A549 (cell line): ENCODE data around the gene PCSK5. TPM values are rescaled to one million over a fixed set of nuclear protein-coding genes. Genes with fewer than 3 reads are reported as not detected.

Source experiments
- ATAC-seq, 2 experiments: fragments of 200-7000 bp in 1 of 2; fragments of >200 bp in 1 of 2; cut with Nextera tagmentation in 1 of 2; cut with Tn5 transposase in 1 of 2; 3 replicates each; pipeline versions ENCODE4 v1.8.0 to v1.9.1; 2018 to 2020; ENCODE audit warnings: mild to moderate bottlenecking in 1 of 2, moderate library complexity in 1 of 2
- CTCF ChIA-PET: fragments of 300-600 bp; sonication (Branson Sonifier 250); formaldehyde crosslinking; extraction: SDS; loops from one replicate; lab custom pipeline; 2021; ENCODE audit warnings: antibody characterized with exemption, inconsistent platforms; lab: Yijun Ruan, JAX
- POLR2A ChIA-PET: fragments of 350-600 bp; formaldehyde crosslinking; extraction: SDS; loops from one replicate; lab custom pipeline; 2021; ENCODE audit warnings: antibody characterized with exemption, inconsistent platforms; lab: Yijun Ruan, JAX
- DNase-seq, 2 experiments: peaks; one replicate each; pipeline versions ENCODE4 v3.0.0 to v3.0.0-alpha.2; 2011 to 2016; ENCODE audit warnings: low read depth in 1 of 2, low spot score in 1 of 2
- FAIRE-seq: peaks from 2 replicates; lab custom pipeline; 2011; peaks lifted over from hg19 to GRCh38; lab: Jason Lieb, UNC
- H3K27ac ChIP-seq, 2 experiments: fragments of >200 bp; sonication (Bioruptor Twin); formaldehyde crosslinking; 3 replicates each; pipeline ENCODE4 v1.5.1; 2016 to 2017
- H3K4me1 ChIP-seq: fragments of >200 bp; sonication (Bioruptor Twin); formaldehyde crosslinking; 3 replicates; pipeline ENCODE4 v1.6.1; 2016
- H3K4me2 ChIP-seq: fragments of >200 bp; sonication (Bioruptor Twin); formaldehyde crosslinking; 3 replicates; pipeline ENCODE4 v1.6.1; 2016
- H3K4me3 ChIP-seq: fragments of >200 bp; sonication (Bioruptor Twin); formaldehyde crosslinking; 3 replicates; pipeline ENCODE4 v1.5.1; 2016
- H3K9me3 ChIP-seq: fragments of >200 bp; sonication (Bioruptor Twin); formaldehyde crosslinking; 3 replicates; pipeline ENCODE4 v1.6.1; 2016
- CHD2 ChIP-seq: fragments of 150-350 bp; IDR thresholded peaks from 2 replicates; pipeline ENCODE4 v1.6.1; 2014; ENCODE audit warnings: low read length; ENCODE audit not compliant: partially characterized antibody
- EHF ChIP-seq: fragments of 250-450 bp; sonication (Bioruptor Pico); IDR thresholded peaks from 2 replicates; pipeline ENCODE4 v1.5.0; 2020; ENCODE audit warnings: mild to moderate bottlenecking
- EHMT2 ChIP-seq: fragments of 200-600 bp; sonication (generic); IDR thresholded peaks from 2 replicates; pipeline ENCODE4 v1.6.1; 2016; ENCODE audit warnings: antibody characterized with exemption, low read depth, mild to moderate bottlenecking, moderate library complexity
- EP300 ChIP-seq, 2 experiments: fragments of >200 bp; sonication (Bioruptor Twin); formaldehyde crosslinking; IDR thresholded peaks; 2 replicates in 1 of 2; 3 replicates in 1 of 2; pipeline ENCODE4 v1.6.1; 2016 to 2017
- ESRRA ChIP-seq: fragments of 150-350 bp; IDR thresholded peaks from 2 replicates; pipeline ENCODE4 v1.6.1; 2014; ENCODE audit warnings: mild to moderate bottlenecking, low read length, borderline replicate concordance
- FOXS1 ChIP-seq: fragments of 250-450 bp; sonication (Bioruptor Pico); IDR thresholded peaks from 2 replicates; pipeline ENCODE4 v1.5.0; 2020; ENCODE audit warnings: mild to moderate bottlenecking, moderate library complexity
- HOXB13 ChIP-seq: fragments of 250-450 bp; sonication (Bioruptor Pico); IDR thresholded peaks from 2 replicates; pipeline ENCODE4 v1.5.0; 2020; ENCODE audit warnings: low read depth, mild to moderate bottlenecking, moderate library complexity
- HOXB5 ChIP-seq: fragments of 250-450 bp; sonication (Bioruptor Pico); IDR thresholded peaks from 2 replicates; pipeline ENCODE4 v1.5.0; 2020; ENCODE audit warnings: mild to moderate bottlenecking, moderate library complexity
- KDM1A ChIP-seq: fragments of 200-600 bp; sonication (generic); IDR thresholded peaks from 2 replicates; pipeline ENCODE4 v1.6.1; 2016; ENCODE audit warnings: low read depth, mild to moderate bottlenecking
- KDM5A ChIP-seq: fragments of 200-600 bp; sonication (generic); IDR thresholded peaks from 2 replicates; pipeline ENCODE4 v1.6.1; 2016; ENCODE audit warnings: antibody characterized with exemption, mild to moderate bottlenecking
- PHF8 ChIP-seq: fragments of 200-600 bp; sonication (generic); IDR thresholded peaks from 2 replicates; pipeline ENCODE4 v1.6.1; 2016; ENCODE audit warnings: low read depth, mild to moderate bottlenecking, antibody characterized with exemption, moderate library complexity, borderline replicate concordance
- RAD21 ChIP-seq, 2 experiments: fragments of >200 bp in 1 of 2; sonication (Bioruptor Twin) in 1 of 2; formaldehyde crosslinking in 1 of 2; IDR thresholded peaks in 1 of 2; conservative IDR thresholded peaks in 1 of 2; 2 replicates in 1 of 2; 3 replicates in 1 of 2; pipeline ENCODE4 v1.6.1; 2012 to 2018; ENCODE audit warnings: inconsistent platforms in 1 of 2
- RARB ChIP-seq: fragments of 250-450 bp; sonication (Bioruptor Pico); IDR thresholded peaks from 2 replicates; pipeline ENCODE4 v1.8.0; 2021; ENCODE audit warnings: mild to moderate bottlenecking, moderate library complexity
- RCOR1 ChIP-seq: fragments of 150-350 bp; IDR thresholded peaks from 2 replicates; pipeline ENCODE4 v1.6.1; 2014; ENCODE audit warnings: antibody characterized with exemption, low read length, low read depth
- RFX5 ChIP-seq: fragments of 450-650 bp; IDR thresholded peaks from 2 replicates; pipeline ENCODE4 v1.7.1; 2014; ENCODE audit warnings: antibody characterized with exemption, mild to moderate bottlenecking, moderate library complexity
- RNF2 ChIP-seq: fragments of 200-600 bp; sonication (generic); IDR thresholded peaks from 2 replicates; pipeline ENCODE4 v1.6.1; 2016; ENCODE audit warnings: low read depth, mild to moderate bottlenecking, antibody characterized with exemption, moderate library complexity, borderline replicate concordance
- SMC3 ChIP-seq: fragments of >200 bp; sonication (Bioruptor Twin); formaldehyde crosslinking; IDR thresholded peaks from 3 replicates; pipeline ENCODE4 v1.6.1; 2018; ENCODE audit warnings: inconsistent platforms
- TP53 ChIP-seq: fragments of 250-450 bp; sonication (Bioruptor Pico); IDR thresholded peaks from 2 replicates; pipeline ENCODE4 v1.5.0; 2021; ENCODE audit warnings: mild to moderate bottlenecking, moderate library complexity
- ZSCAN20 ChIP-seq: fragments of 250-450 bp; sonication (Bioruptor Pico); IDR thresholded peaks from 2 replicates; pipeline ENCODE4 v1.8.0; 2022; ENCODE audit warnings: mild to moderate bottlenecking, moderate library complexity
- WGBS: methylation state at CpG from one replicate; pipeline ENCODE4 v1.1.6; 2017; ENCODE audit errors: missing lambda C conversion rate; 5-methylcytosine and 5-hydroxymethylcytosine counted together
- polyA plus RNA-seq, 4 experiments: library from polyadenylated mRNA; depleted of rRNA in 3 of 4; stranded (reverse); fragments of >200 nt; fragmentation: RNase III in 1 of 4; extraction: RNeasy Plus Mini Kit Qiagen cat#74134 plus additional on column Dnase treatment in 1 of 4; gene quantifications; 2 replicates in 3 of 4; 3 replicates in 1 of 4; pipeline ENCODE4 v1.2.3, GENCODE V29; 2011 to 2017
- TF ChIP-seq, protein P1 (sequence below): IDR thresholded peaks from 2 replicates; pipeline ENCODE4 v1.6.1; 2012; ENCODE audit warnings: low read depth, borderline replicate concordance
- TF ChIP-seq, protein P2 (sequence below): fragments of >200 bp; sonication (Bioruptor Twin); formaldehyde crosslinking; IDR thresholded peaks from 3 replicates; pipeline ENCODE4 v1.5.1; 2016

PCSK5 gene
- polyA plus RNA-seq, 2 of the 4 experiments (the other 2 are of a cell fraction) = 1.3 to 6.7 TPM

DNA sequence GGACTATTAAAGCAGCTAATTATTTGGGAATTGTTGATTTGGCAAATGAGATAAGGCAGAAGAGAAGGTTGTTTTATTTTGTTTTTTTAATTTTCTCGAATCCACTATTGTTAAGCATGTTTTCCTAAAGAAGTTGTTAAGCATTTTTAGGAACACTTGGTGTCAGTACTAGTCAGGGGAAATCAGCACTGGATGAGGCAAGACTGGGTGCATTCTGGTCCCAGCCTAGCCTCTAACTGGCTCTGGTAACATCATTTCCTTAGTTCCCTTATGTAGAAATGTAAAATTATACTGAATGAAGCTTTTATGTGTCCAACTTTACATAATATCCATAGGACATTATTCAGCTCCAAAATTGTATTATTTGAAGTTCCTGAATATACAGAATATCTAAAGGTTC is 196.1 kb downstream of the PCSK5 start:
- no peak for FAIRE-seq
- no peaks in the 10 kb centered on the region for H3K4me1 ChIP-seq
- H3K27ac ChIP-seq = no peak overlapping the region
- H3K9me3 ChIP-seq = no peaks in the 10 kb centered on the region
- 30% methylated on average over 1 of the region's 1 CpG for WGBS
- no peak overlapping the region for H3K4me2 ChIP-seq
- ChIA-PET POLR2A (no interaction called here), CTCF (no interaction called here)
- ATAC-seq = no peak
- H3K4me3 ChIP-seq = no peak overlapping the region
- TF ChIP-seq RAD21 (conservative IDR thresholded peaks at IDR 0.05 in 1 of 2, IDR thresholded peaks at IDR 0.05 in 1 of 2) (0 out of 5 replicates have a peak, but pooled peaks of 1 of the 2 experiments have one; percentile 12), PHF8 (no peak)
- DNase-seq = no peak

DNA sequence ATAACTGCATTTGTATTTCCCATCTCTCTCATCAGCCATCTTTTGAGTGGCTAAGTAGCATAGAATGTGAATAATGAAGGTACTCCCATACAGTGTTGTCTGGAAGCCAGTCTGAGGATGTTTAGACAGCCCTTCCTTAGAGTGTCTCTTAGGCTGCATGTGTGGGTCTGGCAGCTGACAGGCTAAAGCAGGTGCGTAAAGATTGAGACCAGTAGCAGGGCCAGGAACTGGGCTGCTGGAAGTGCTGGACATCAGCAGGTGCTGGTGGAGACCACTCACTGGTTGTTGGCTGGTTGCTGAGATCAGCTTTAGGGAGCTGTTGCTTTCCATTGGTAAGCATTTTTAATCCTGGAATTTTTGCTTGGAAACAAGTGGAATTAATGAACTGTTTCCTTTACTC is 197.5 kb downstream of the PCSK5 start:
- H3K27ac ChIP-seq = no peak overlapping the region
- no peak overlapping the region for H3K4me3 ChIP-seq
- CTCF ChIA-PET = no interaction called here
- DNase-seq (no peak), FAIRE-seq (no peak), ATAC-seq (no peak)
- H3K4me1 ChIP-seq = no peaks in the 10 kb centered on the region
- TF ChIP-seq EHF (CRISPR knock-in tag) (no peak), ESRRA (no peak)
- 92% methylated on average over 1 of the region's 1 CpG for WGBS
- H3K9me3 ChIP-seq = no peaks in the 10 kb centered on the region
- POLR2A ChIA-PET = no interaction called here
- no peak overlapping the region for H3K4me2 ChIP-seq

GRCh38 chr9:76090330-76090729 is 199.9 kb downstream of the PCSK5 start:
- Histone ChIP-seq H3K4me3 (no peak overlapping the region), H3K4me1 (no peaks in the 10 kb centered on the region), H3K4me2 (no peak overlapping the region), H3K27ac (no peak overlapping the region), H3K9me3 (no peaks in the 10 kb centered on the region)
- ChIA-PET POLR2A (no interaction called here), CTCF (no interaction called here)
- 41% methylated on average over 6 of the region's 6 CpGs for WGBS
- no peak for TF ChIP-seq KDM1A
- DNase-seq (no peak), FAIRE-seq (no peak), ATAC-seq (no peak)

DNA sequence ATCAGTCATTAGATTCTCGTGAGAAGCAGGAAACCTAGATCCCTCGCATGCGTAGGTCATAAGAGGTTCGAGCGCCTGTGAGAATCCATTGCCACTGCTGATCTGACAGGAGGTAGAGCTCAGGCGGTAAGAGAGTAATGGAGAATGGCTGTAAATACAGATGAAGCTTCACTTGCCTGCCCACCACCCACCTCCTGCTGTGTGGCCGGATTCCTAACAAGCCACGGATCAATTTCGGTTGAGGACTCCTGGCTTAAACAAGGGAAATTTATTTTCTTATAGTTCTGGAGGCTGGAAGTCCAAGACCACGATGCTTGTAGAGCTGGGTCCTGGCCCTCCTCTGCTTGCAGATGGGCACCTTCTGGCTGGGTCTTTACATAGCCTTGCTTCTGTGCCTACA is 200.4 kb downstream of the PCSK5 start:
- TF ChIP-seq EP300 (IDR thresholded peaks at IDR 0.05) (no peak), KDM5A (no peak), TP53 (no peak), RCOR1 (no peak), FOXS1 (CRISPR knock-in tag) (no peak), CHD2 (no peak), SMC3 (no peak), RARB (CRISPR knock-in tag) (no peak), HOXB13 (CRISPR knock-in tag) (no peak)
- TF ChIP-seq, protein P1, sequence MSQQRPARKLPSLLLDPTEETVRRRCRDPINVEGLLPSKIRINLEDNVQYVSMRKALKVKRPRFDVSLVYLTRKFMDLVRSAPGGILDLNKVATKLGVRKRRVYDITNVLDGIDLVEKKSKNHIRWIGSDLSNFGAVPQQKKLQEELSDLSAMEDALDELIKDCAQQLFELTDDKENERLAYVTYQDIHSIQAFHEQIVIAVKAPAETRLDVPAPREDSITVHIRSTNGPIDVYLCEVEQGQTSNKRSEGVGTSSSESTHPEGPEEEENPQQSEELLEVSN = no peak
- TF ChIP-seq, all 56 proteins: peak for 0
- ATAC-seq (no peak), DNase-seq (no peak), FAIRE-seq (no peak)
- no peak overlapping the region for H3K4me2 ChIP-seq
- H3K9me3 ChIP-seq = no peaks in the 10 kb centered on the region
- WGBS = 76% methylated on average over 10 of the region's 10 CpGs
- H3K27ac ChIP-seq = no peak overlapping the region
- H3K4me3 ChIP-seq = no peak overlapping the region
- no peaks in the 10 kb centered on the region for H3K4me1 ChIP-seq
- ChIA-PET POLR2A (no interaction called here), CTCF (no interaction called here)

- FAIRE-seq = no peak
- CTCF ChIA-PET = no interaction called here
These were observed 202.1 kb downstream of the PCSK5 start for GRCh38 chr9:76092572-76092971.

More at GRCh38 chr9:76092572-76092971, 202.1 kb downstream of the PCSK5 start:
- no peak overlapping the region for H3K4me3 ChIP-seq
- POLR2A ChIA-PET = no interaction called here
- no peaks in the 10 kb centered on the region for H3K4me1 ChIP-seq
- ATAC-seq = no peak
- no peak overlapping the region for H3K27ac ChIP-seq
- no peak overlapping the region for H3K4me2 ChIP-seq
- WGBS = 76% methylated on average over 4 of the region's 4 CpGs
- no peak for DNase-seq
- no peaks in the 10 kb centered on the region for H3K9me3 ChIP-seq
- no peak for TF ChIP-seq RCOR1
- no peak for TF ChIP-seq RNF2
- TF ChIP-seq, protein P2, sequence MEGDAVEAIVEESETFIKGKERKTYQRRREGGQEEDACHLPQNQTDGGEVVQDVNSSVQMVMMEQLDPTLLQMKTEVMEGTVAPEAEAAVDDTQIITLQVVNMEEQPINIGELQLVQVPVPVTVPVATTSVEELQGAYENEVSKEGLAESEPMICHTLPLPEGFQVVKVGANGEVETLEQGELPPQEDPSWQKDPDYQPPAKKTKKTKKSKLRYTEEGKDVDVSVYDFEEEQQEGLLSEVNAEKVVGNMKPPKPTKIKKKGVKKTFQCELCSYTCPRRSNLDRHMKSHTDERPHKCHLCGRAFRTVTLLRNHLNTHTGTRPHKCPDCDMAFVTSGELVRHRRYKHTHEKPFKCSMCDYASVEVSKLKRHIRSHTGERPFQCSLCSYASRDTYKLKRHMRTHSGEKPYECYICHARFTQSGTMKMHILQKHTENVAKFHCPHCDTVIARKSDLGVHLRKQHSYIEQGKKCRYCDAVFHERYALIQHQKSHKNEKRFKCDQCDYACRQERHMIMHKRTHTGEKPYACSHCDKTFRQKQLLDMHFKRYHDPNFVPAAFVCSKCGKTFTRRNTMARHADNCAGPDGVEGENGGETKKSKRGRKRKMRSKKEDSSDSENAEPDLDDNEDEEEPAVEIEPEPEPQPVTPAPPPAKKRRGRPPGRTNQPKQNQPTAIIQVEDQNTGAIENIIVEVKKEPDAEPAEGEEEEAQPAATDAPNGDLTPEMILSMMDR = no peak
- TF ChIP-seq HOXB5 (CRISPR knock-in tag) = no peak
- TF ChIP-seq RFX5 = no peak
- TF ChIP-seq SMC3 = no peak
- TF ChIP-seq HOXB13 (CRISPR knock-in tag) = no peak
- TF ChIP-seq ZSCAN20 = no peak
- no peak for TF ChIP-seq EHMT2
